ENCODE data around the gene COL9A3.

Gene COL9A3

GRCh38 chr20:62885896-62886708, 69.3 kb downstream of the COL9A3 start:
- H3K36me3 ChIP-seq (ENCODE audit: insufficient read depth, low read length): peaks cover 52% of the 10 kb centered on the region
- DNase-seq (ENCODE audit: low read depth, low spot score): no peak
- H3K27ac ChIP-seq: peak overlapping the region; percentile 77
- H3K9ac ChIP-seq (ENCODE audit: insufficient read length): no peak overlapping the region
- TF ChIP-seq POLR2AphosphoS5 (IDR thresholded peaks at IDR 0.05; ENCODE audit: borderline replicate concordance, low read depth, low read length): no peak; the same call in 1 of the 2 replicates
- no peak for TF ChIP-seq EZH2 (IDR thresholded peaks at IDR 0.05)
- no peak for TF ChIP-seq FOXP2 (optimal IDR thresholded peaks at IDR 0.05; ENCODE audit: control extremely low read depth, extremely low read length, insufficient read depth)
- 0 out of 2 replicates have a peak overlapping the region, but pooled peaks have one; percentile 23 for H3K4me3 ChIP-seq
- no peaks in the 10 kb centered on the region for H3K9me3 ChIP-seq (ENCODE audit: low read depth, low read length)

- Histone ChIP-seq H3K36me3 (ENCODE audit: insufficient read depth, low read length) (peaks cover 57% of the 10 kb centered on the region), H3K27ac (0 out of 2 replicates have a peak overlapping the region, but pooled peaks have one; percentile 64), H3K4me3 (no peak overlapping the region), H3K9me3 (ENCODE audit: low read depth, low read length) (no peaks in the 10 kb centered on the region), H3K9ac (ENCODE audit: insufficient read length) (no peak overlapping the region)
- DNase-seq (ENCODE audit: low read depth, low spot score): no peak
- TF ChIP-seq POLR2AphosphoS5 (IDR thresholded peaks at IDR 0.05; ENCODE audit: borderline replicate concordance, low read depth, low read length): no peak
Observed at GRCh38 chr20:62886709-62887058, 69.8 kb downstream of the COL9A3 start.

DNA sequence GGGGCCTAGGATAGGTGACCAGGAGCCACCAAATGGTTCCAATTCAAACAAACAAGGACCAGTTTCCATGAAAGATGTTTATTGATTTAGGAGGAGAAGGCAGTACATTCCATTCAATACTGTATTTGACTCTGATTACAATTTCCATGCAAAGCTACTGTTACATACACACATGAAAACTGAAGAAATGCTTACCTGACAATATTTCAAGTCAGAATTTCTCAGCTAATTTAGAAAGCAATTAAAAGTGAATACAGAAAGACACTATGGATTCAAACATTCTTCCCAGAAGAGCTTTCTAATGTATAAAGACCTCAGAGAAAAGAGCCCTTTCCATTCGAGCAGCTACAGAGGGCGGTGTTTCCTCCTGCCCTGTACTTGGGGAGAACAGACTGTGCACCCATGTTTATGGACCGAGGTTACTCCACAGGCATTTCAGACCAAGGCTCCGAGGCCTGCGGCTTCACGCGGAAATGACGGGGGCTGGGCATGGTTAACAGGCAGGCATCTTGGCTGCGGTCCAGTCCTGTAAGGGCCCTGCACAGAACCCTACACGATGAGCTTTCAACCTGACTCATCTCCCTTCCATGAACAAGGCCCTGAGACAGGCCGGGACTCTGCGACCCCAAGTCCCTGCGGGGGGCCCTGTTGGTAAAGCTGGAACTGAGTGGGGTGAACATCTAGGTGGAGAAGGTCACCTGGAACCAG, 70.5 kb downstream of the COL9A3 start:
- H3K9ac ChIP-seq (ENCODE audit: insufficient read length): peak overlapping the region; percentile 1
- peak overlapping the region; percentile 64 for H3K27ac ChIP-seq
- H3K36me3 ChIP-seq (ENCODE audit: insufficient read depth, low read length): peaks cover 59% of the 10 kb centered on the region
- TF ChIP-seq FOXP2 (optimal IDR thresholded peaks at IDR 0.05; ENCODE audit: control extremely low read depth, extremely low read length, insufficient read depth): peak; percentile 37
- 0 out of 2 replicates have a peak, but pooled peaks have one; percentile 36 for TF ChIP-seq POLR2AphosphoS5 (IDR thresholded peaks at IDR 0.05; ENCODE audit: borderline replicate concordance, low read depth, low read length)
- TF ChIP-seq EZH2 (IDR thresholded peaks at IDR 0.05): no peak
- H3K4me3 ChIP-seq: peak overlapping the region; percentile 31
- no peaks in the 10 kb centered on the region for H3K9me3 ChIP-seq (ENCODE audit: low read depth, low read length)
- no peak for DNase-seq (ENCODE audit: low read depth, low spot score)

DNA sequence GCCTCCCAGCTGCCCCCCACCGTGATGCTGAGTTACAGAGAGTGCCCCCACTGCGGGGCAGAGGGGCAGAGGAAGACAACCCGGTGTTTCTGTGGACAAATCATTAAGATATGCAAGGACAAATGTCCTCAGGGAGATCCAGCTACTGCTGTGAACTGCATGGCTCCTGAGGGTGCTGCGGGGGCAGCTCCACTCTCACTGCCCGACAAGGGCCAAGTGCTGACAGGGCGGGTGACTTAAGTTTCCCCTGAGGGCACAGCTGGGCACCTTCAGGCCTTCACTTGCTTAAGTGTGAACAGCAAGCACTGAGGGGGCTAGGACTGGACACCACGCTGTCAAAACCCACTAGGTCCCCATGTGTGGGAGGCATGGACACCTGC, 71.0 kb downstream of the COL9A3 start:
- TF ChIP-seq POLR2AphosphoS5 (IDR thresholded peaks at IDR 0.05; ENCODE audit: borderline replicate concordance, low read depth, low read length) (no peak), FOXP2 (optimal IDR thresholded peaks at IDR 0.05; ENCODE audit: control extremely low read depth, extremely low read length, insufficient read depth) (no peak), EZH2 (IDR thresholded peaks at IDR 0.05) (no peak)
- H3K27ac ChIP-seq: peak overlapping the region; percentile 64; the same call in 1 of the 2 replicates
- peaks cover 64% of the 10 kb centered on the region for H3K36me3 ChIP-seq (ENCODE audit: insufficient read depth, low read length)
- no peak for DNase-seq (ENCODE audit: low read depth, low spot score)
- H3K9me3 ChIP-seq (ENCODE audit: low read depth, low read length): no peaks in the 10 kb centered on the region
- peak overlapping the region; percentile 31 for H3K4me3 ChIP-seq
- no peak overlapping the region for H3K9ac ChIP-seq (ENCODE audit: insufficient read length)

- no peak overlapping the region for H3K27ac ChIP-seq
- H3K36me3 ChIP-seq (ENCODE audit: insufficient read depth, low read length): peaks cover 70% of the 10 kb centered on the region
- no peak for DNase-seq (ENCODE audit: low read depth, low spot score)
- TF ChIP-seq POLR2AphosphoS5 (IDR thresholded peaks at IDR 0.05; ENCODE audit: borderline replicate concordance, low read depth, low read length) (no peak), FOXP2 (optimal IDR thresholded peaks at IDR 0.05; ENCODE audit: control extremely low read depth, extremely low read length, insufficient read depth) (no peak), EZH2 (IDR thresholded peaks at IDR 0.05) (no peak)
- H3K9ac ChIP-seq (ENCODE audit: insufficient read length): no peak overlapping the region
- no peaks in the 10 kb centered on the region for H3K9me3 ChIP-seq (ENCODE audit: low read depth, low read length)
- no peak overlapping the region for H3K4me3 ChIP-seq
Observed at GRCh38 chr20:62888406-62888805, 71.6 kb downstream of the COL9A3 start.

DNA sequence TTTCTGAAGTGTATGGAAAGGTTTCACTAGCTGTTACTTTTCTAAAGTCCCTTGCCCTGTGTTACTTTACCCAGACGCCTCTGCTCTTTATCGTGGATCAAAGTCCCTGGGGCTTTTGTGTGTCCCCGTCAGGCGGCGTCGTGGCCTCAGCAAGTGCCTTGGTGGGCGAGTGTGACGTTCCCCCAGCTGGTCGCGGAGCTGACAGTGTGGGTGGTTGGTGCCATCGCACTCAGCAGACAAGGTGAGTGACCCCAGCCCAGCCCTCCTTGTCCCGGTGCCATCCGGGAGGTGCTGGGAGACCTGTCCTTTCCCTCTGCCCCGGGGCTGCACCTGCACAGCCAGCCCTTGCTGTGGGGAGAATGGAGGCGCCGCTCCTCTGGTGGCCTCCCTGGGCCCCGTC, 72.1 kb downstream of the COL9A3 start:
- H3K27ac ChIP-seq: no peak overlapping the region
- no peak overlapping the region for H3K9ac ChIP-seq (ENCODE audit: insufficient read length)
- H3K9me3 ChIP-seq (ENCODE audit: low read depth, low read length): no peaks in the 10 kb centered on the region
- peaks cover 75% of the 10 kb centered on the region for H3K36me3 ChIP-seq (ENCODE audit: insufficient read depth, low read length)
- no peak for DNase-seq (ENCODE audit: low read depth, low spot score)
- H3K4me3 ChIP-seq: no peak overlapping the region
- TF ChIP-seq FOXP2 (optimal IDR thresholded peaks at IDR 0.05; ENCODE audit: control extremely low read depth, extremely low read length, insufficient read depth) (no peak), EZH2 (IDR thresholded peaks at IDR 0.05) (no peak), POLR2AphosphoS5 (IDR thresholded peaks at IDR 0.05; ENCODE audit: borderline replicate concordance, low read depth, low read length) (no peak)

DNA sequence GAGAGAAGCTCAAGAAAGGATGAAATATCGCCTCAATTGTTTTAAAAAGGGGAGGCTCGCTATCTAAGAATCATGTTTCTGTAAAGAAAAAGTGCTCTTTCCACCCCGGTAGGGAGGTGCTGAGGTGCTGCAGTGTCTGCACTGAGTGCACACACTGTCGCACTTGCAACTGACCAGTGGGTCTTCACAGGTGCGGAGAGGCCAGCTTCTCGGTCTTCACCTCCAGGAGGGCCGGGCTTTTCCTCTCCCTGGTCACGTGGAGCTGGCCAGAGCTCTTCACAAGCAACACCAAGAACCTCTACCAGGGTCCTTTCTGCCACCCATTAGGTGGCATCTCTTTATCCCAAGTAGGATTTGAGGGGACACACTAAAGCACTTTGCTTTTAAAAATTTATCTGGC, 72.6 kb downstream of the COL9A3 start:
- Histone ChIP-seq H3K36me3 (ENCODE audit: insufficient read depth, low read length) (peaks cover 80% of the 10 kb centered on the region), H3K9me3 (ENCODE audit: low read depth, low read length) (no peaks in the 10 kb centered on the region), H3K27ac (no peak overlapping the region), H3K4me3 (no peak overlapping the region), H3K9ac (ENCODE audit: insufficient read length) (no peak overlapping the region)
- no peak for DNase-seq (ENCODE audit: low read depth, low spot score)
- TF ChIP-seq FOXP2 (optimal IDR thresholded peaks at IDR 0.05; ENCODE audit: control extremely low read depth, extremely low read length, insufficient read depth) (no peak), EZH2 (IDR thresholded peaks at IDR 0.05) (no peak), POLR2AphosphoS5 (IDR thresholded peaks at IDR 0.05; ENCODE audit: borderline replicate concordance, low read depth, low read length) (no peak)

- Histone ChIP-seq H3K27ac (no peak overlapping the region), H3K9me3 (ENCODE audit: low read depth, low read length) (no peaks in the 10 kb centered on the region), H3K4me3 (no peak overlapping the region), H3K36me3 (ENCODE audit: insufficient read depth, low read length) (peaks cover 84% of the 10 kb centered on the region), H3K9ac (ENCODE audit: insufficient read length) (no peak overlapping the region)
- TF ChIP-seq EZH2 (IDR thresholded peaks at IDR 0.05): no peak
- no peak for TF ChIP-seq FOXP2 (optimal IDR thresholded peaks at IDR 0.05; ENCODE audit: control extremely low read depth, extremely low read length, insufficient read depth)
- TF ChIP-seq POLR2AphosphoS5 (IDR thresholded peaks at IDR 0.05; ENCODE audit: borderline replicate concordance, low read depth, low read length): no peak
- no peak for DNase-seq (ENCODE audit: low read depth, low spot score)
Observed at GRCh38 chr20:62889871-62890270, 73.0 kb downstream of the COL9A3 start.
